Immature natural killer cell (primary cell): ENCODE results near the gene INPP5E. TPM values are rescaled to one million over a fixed set of nuclear protein-coding genes. Genes with fewer than 3 reads are reported as not detected.
"Not testable (repeated sequence)": the region's sequence is repeated elsewhere in the genome, so short reads cannot be mapped to it uniquely, and the experiment has no call there.

ENCODE experiments used
- DNase-seq, 3 donors: peaks; one replicate each; pipeline ENCODE4 v3.0.0; 2022; ENCODE audit warnings: mixed read lengths in 1 of 3
- H3K27ac Mint-ChIP-seq, 6 donors: one replicate each; pipeline ENCODE4 v1.8.0; 2020; ENCODE audit warnings: mixed read lengths in 6 of 6, mild to moderate bottlenecking in 5 of 6, inconsistent platforms in 4 of 6, moderate library complexity in 3 of 6
- H3K27me3 Mint-ChIP-seq, 3 donors: one replicate each; pipeline ENCODE4 v1.8.0; 2020 to 2021; ENCODE audit warnings: low read depth in 3 of 3, mild to moderate bottlenecking in 3 of 3, mixed read lengths in 3 of 3, moderate library complexity in 3 of 3, inconsistent platforms in 1 of 3
- H3K36me3 Mint-ChIP-seq, 3 donors: one replicate each; pipeline ENCODE4 v1.8.0; 2020; ENCODE audit warnings: mixed read lengths in 3 of 3, inconsistent platforms in 2 of 3, mild to moderate bottlenecking in 2 of 3
- H3K4me1 Mint-ChIP-seq, 2 donors: one replicate each; pipeline ENCODE4 v1.8.0; 2020; ENCODE audit warnings: inconsistent platforms in 2 of 2, mild to moderate bottlenecking in 2 of 2, mixed read lengths in 2 of 2, moderate library complexity in 1 of 2
- H3K4me3 Mint-ChIP-seq, 5 donors: one replicate each; pipeline ENCODE4 v1.8.0; 2020; ENCODE audit warnings: mild to moderate bottlenecking in 5 of 5, mixed read lengths in 5 of 5, inconsistent platforms in 3 of 5, moderate library complexity in 3 of 5
- H3K9me3 Mint-ChIP-seq, 6 donors: one replicate each; pipeline ENCODE4 v1.8.0; 2020; ENCODE audit warnings: mild to moderate bottlenecking in 6 of 6, mixed read lengths in 6 of 6, inconsistent platforms in 4 of 6, moderate library complexity in 3 of 6
- polyA plus RNA-seq, 3 donors: library from polyadenylated mRNA; unstranded; fragments of 300-500 nt; fragmentation: Illumina TruSeq; gene quantifications; one replicate each; pipeline ENCODE4 v1.2.3, GENCODE V29; 2021

Gene INPP5E
- polyA plus RNA-seq, 3 donors from 2014 or later, result 0.85 to 4.4 (median 0.96) TPM

- peaks cover 0 to 11% (median 3%) of the 10 kb centered on the region in 3 donors for H3K36me3 Mint-ChIP-seq
- H3K27me3 Mint-ChIP-seq, result peaks cover 3 to 14% (median 9%) of the 10 kb centered on the region in 3 donors
- no peak for DNase-seq
- H3K4me3 Mint-ChIP-seq, result peak overlapping the region in 3 of 5 donors; percentile 7 to 48 (median 44)
- H3K9me3 Mint-ChIP-seq, result no peaks in the 10 kb centered on the region
- peak overlapping the region in 1 of 6 donors; percentile 22 for H3K27ac Mint-ChIP-seq
- peaks cover 48 to 51% of the 10 kb centered on the region in 2 donors for H3K4me1 Mint-ChIP-seq
Measured at GRCh38 chr9:136407911-136408310, 31.7 kb downstream of the INPP5E start.

DNA sequence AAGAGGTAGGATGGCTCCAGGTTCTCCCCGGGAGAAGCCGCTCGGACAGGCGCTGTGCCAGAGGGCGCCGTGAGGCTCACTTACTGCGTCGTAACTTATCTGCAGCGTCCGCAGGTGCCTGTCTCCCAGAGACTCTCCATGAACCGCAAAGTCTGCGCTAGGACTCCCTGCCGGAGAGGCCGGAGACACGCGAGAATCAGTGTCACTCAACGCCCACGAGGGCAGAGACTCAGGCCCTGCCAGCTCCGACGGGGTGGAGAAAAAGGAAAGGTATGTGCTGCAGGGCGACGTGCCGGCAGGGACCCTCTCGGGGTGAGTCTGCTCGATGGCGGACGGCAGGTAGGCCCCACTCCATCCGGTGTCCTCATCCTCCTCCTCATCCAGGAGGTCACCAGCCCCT lies 32.6 kb downstream of the INPP5E start:
- not testable (repeated sequence) for DNase-seq, H3K9me3 Mint-ChIP-seq, H3K27ac Mint-ChIP-seq, H3K36me3 Mint-ChIP-seq
- H3K4me3 Mint-ChIP-seq, result peak overlapping the region in 1 of 5 donors; percentile 36
- peaks cover 3 to 16% (median 9%) of the 10 kb centered on the region in 3 donors for H3K27me3 Mint-ChIP-seq
- H3K4me1 Mint-ChIP-seq, result peaks cover 45 to 48% of the 10 kb centered on the region in 2 donors

DNA sequence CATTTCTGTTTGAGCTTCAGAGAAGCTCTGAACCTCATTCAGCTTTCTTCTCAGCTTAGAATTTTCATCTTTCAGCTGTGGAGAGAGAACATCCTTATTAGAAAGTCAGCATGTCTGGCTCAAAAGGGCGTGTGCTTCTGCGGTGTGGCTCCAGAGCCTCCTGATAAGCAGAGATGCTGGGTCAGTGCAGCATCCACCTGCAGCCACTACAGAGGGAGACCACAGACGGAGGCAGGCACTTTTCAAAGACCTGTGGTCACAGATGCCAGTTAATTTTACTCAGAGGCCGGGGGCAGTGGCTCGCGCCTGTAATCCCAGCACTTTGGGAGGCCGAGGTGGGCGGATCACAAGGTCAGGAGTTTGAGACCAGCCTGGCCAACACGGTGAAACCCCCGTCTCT lies 33.7 kb downstream of the INPP5E start:
- not testable (repeated sequence) for H3K4me3 Mint-ChIP-seq, H3K36me3 Mint-ChIP-seq, H3K9me3 Mint-ChIP-seq, DNase-seq
- peak overlapping the region in 1 of 6 donors; percentile 50 for H3K27ac Mint-ChIP-seq
- H3K27me3 Mint-ChIP-seq, result peaks cover 3 to 16% (median 7%) of the 10 kb centered on the region in 3 donors
- H3K4me1 Mint-ChIP-seq, result peaks cover 34 to 41% of the 10 kb centered on the region in 2 donors

DNA sequence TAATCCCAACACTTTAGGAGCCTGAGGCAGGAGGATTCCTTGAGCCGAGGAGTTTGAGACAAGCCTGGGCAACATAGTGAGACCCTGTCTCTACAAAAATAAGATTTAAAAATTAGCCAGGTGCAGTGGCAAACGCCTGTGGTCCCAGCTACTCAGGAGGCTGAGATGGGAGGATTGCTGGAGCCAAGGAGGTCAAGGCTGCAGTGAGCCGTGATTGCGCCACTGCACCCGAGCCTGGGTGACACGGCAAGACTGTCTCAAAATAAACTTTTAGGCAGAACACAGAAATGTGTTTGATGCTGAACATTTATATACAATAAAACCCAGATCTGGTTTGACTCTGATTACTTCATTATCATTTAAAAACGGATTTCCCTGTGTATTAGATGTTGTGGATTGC lies 34.2 kb downstream of the INPP5E start:
- Mint-ChIP-seq H3K4me3 (no peak overlapping the region), H3K27ac (peak overlapping the region in 2 of 6 donors; percentile 50 to 75), H3K36me3 (peaks cover 0 to 9% (median 3%) of the 10 kb centered on the region in 3 donors), H3K27me3 (peaks cover 1 to 12% (median 6%) of the 10 kb centered on the region in 3 donors), H3K9me3 (no peaks in the 10 kb centered on the region), H3K4me1 (peaks cover 33 to 37% of the 10 kb centered on the region in 2 donors)
- no peak for DNase-seq

GRCh38 chr9:136404801-136405136 lies 34.9 kb downstream of the INPP5E start:
- H3K4me1 Mint-ChIP-seq, result peaks cover 30 to 34% of the 10 kb centered on the region in 2 donors
- peak overlapping the region in 4 of 5 donors; percentile 3 to 51 (median 11) for H3K4me3 Mint-ChIP-seq
- DNase-seq, result no peak
- H3K36me3 Mint-ChIP-seq, result peaks cover 0 to 9% (median 3%) of the 10 kb centered on the region in 3 donors
- no peaks in the 10 kb centered on the region for H3K9me3 Mint-ChIP-seq
- peak overlapping the region in 5 of 6 donors; percentile 45 to 90 (median 74) for H3K27ac Mint-ChIP-seq
- peaks cover 0 to 8% (median 3%) of the 10 kb centered on the region in 3 donors for H3K27me3 Mint-ChIP-seq

- peak in 1 of 3 donors; percentile 21 for DNase-seq
- Mint-ChIP-seq H3K9me3 (no peaks in the 10 kb centered on the region), H3K4me1 (peaks cover 27 to 31% of the 10 kb centered on the region in 2 donors), H3K4me3 (peak overlapping the region in 3 of 5 donors; percentile 6 to 40 (median 33)), H3K27me3 (peaks cover 0 to 4% (median 2%) of the 10 kb centered on the region in 3 donors), H3K27ac (peak overlapping the region; percentile 45 to 90 (median 74)), H3K36me3 (peaks cover 0 to 9% (median 3%) of the 10 kb centered on the region in 3 donors)
Measured at GRCh38 chr9:136403915-136404800, 35.5 kb downstream of the INPP5E start.

DNA sequence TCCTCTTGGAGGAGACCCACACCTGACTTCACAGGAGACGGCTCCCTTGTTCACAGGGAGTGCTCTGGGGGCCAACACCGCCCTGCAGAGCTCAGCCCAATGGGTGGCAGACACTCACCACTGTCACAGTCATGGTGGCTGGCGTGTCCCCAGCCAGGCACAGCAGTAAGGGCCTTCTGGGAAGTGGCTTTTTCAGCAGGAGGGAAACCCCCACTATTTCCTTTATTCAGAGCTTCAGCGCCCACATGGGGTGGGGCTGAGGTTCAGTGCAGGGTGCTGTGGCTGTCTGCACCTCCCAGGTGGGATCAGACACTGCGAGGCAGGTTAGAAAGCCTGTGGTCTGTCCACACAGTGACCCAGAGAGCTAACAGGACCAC lies 36.1 kb downstream of the INPP5E start:
- Mint-ChIP-seq H3K27me3 (peaks cover 2 to 6% (median 2%) of the 10 kb centered on the region in 3 donors), H3K27ac (peak overlapping the region; percentile 19 to 90 (median 62)), H3K36me3 (peaks cover 0 to 9% (median 3%) of the 10 kb centered on the region in 3 donors), H3K9me3 (no peaks in the 10 kb centered on the region), H3K4me1 (peaks cover 27 to 33% of the 10 kb centered on the region in 2 donors), H3K4me3 (peak overlapping the region in 2 of 5 donors; percentile 6 to 40)
- DNase-seq, result peak; percentile 41 to 51 (median 43)

GRCh38 chr9:136402067-136402466 lies 37.6 kb downstream of the INPP5E start:
- peaks cover 30 to 36% of the 10 kb centered on the region in 2 donors for H3K4me1 Mint-ChIP-seq
- H3K9me3 Mint-ChIP-seq, result no peaks in the 10 kb centered on the region
- H3K4me3 Mint-ChIP-seq, result no peak overlapping the region
- H3K27ac Mint-ChIP-seq, result no peak overlapping the region
- peaks cover 0 to 8% (median 3%) of the 10 kb centered on the region in 3 donors for H3K36me3 Mint-ChIP-seq
- H3K27me3 Mint-ChIP-seq, result peaks cover 2 to 7% (median 2%) of the 10 kb centered on the region in 3 donors
- DNase-seq, result no peak

DNA sequence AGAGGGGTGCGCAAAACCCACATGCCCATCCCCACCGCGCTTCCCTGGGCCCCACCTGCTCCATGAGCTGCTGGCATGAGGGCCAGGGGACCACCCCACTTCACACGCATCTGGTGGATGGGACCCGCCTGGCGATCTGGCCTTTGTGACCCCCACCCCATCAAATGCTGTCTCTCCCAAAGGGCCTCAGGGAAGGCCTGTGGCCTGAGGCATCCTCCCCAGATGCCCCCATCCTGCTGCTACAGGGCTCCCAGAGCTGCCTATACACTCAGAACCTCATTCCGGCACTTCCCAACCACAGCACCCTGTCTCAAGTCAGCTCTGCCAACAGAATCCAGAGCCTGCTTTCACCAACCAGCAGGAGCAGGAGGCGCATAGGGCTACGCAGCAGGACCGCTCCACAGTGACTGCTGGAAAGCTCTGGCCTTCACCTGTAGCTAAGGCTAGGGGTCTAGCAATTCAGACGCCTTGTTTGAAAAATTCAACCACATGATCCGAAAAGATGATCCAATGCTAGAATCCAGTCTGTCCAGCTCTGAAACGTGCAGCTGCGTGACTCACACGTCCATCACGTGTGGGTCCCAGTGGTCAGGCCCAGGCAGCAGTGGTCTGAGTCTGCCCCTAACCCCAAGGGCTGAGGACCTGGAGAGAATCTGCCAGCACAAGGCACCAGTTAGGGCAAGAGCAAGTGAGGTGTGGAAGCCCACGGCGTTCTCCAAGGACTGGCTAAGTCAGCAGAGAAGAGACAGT lies 38.3 kb downstream of the INPP5E start:
- peaks cover 30 to 36% of the 10 kb centered on the region in 2 donors for H3K4me1 Mint-ChIP-seq
- no peak for DNase-seq
- H3K36me3 Mint-ChIP-seq, result peaks cover 0 to 4% (median 0%) of the 10 kb centered on the region in 3 donors
- peaks cover 2 to 7% (median 2%) of the 10 kb centered on the region in 3 donors for H3K27me3 Mint-ChIP-seq
- no peaks in the 10 kb centered on the region for H3K9me3 Mint-ChIP-seq
- H3K27ac Mint-ChIP-seq, result peak overlapping the region in 1 of 6 donors; percentile 45
- peak overlapping the region in 4 of 5 donors; percentile 20 to 47 (median 36) for H3K4me3 Mint-ChIP-seq

DNA sequence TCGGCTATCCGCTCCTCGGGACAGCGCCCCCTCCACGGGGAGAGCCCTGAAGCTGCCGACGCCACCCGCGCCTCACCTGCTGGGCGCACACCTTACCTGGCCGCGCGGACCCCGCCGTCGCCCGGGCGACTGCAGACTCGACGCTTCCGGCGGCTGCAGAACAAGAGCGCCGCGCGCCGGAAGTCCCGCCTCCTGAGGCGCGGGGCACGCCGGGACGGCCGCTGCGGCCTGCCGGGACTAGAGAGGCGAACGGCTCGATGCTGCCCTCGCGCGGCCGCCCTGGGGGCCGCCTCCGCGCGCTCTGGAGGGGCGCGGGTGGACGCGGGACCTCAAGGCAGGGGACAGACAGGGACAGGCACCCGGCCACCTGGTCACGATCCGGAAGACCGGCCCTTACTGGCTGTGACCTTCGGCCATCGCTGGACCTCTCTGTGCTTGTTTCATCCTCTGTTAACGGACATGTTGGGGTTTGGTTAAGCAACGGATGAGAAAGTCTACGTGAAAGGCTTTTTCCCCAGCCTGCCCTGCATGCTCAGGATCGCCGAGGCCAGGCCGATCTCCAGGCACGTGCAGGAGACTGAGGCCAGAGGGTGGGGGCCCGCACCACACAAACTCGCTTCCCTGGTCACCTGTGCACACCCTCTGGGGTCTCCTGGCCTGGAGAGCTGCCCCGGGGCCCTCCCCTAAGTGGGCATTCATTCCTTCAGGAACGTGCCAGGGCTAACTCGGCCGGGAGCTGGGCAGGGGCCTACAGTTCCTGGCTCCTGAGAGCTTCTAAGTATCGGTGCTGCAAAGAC lies 39.4 kb downstream of the INPP5E start, which contains the start of gene SNAPC4:
Gene SNAPC4 (minus strand): TSS at position 133 of the 797 bp plus-strand sequence. CDS start 1,742 bp downstream, outside the sequence.
- Mint-ChIP-seq H3K9me3 (no peaks in the 10 kb centered on the region), H3K27me3 (peaks cover 2 to 7% (median 2%) of the 10 kb centered on the region in 3 donors), H3K4me1 (peaks cover 29 to 36% of the 10 kb centered on the region in 2 donors), H3K4me3 (peak within 1 kb of the TSS; percentile 82 to 90 (median 87)), H3K36me3 (peaks cover 0 to 4% (median under 1%) of the 10 kb centered on the region in 3 donors), H3K27ac (peak within 1 kb of the TSS; percentile 13 to 86 (median 70))
- DNase-seq, result peak; percentile 85 to 88 (median 87)

DNA sequence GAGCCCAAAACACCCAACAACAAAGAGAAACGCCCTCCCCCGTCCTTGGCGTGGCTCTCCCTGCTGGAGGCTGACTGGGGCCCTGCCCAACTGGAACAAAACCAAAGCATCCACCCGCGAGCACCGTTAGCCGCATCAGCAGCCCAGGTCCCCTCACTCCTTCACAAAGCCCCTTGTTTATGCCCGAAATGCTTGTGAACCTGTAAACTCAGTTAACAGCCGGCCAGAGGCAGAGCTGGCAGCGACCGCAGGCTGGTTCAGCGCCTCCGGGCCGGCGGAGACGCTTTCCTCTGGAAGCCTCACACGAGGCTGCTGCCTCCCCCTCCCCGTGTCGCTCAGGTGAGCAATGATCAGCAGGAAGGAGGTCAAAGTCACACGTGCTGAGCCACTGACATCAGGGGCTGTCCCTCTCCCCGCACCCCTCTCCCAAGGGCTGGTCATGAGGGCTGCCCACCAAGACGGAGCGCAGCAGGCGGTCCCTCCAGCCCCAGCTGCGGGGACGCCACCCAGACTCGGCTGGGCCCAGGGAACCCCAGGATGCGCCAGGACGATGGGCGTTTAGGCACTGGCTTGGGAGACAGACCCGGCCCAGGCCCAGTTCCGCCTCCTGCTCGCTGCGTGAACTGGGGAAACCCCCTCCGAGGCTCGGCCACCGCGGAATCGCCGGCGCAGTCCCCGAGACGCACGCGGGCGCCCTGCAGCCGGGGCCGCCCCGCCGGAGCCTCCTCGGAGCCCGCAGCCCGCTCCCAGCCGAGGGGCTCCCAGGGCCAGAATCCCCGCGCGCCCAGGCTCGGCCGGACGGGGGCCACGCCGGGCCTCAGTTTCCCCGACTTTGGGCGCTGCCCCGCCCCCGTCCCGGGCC lies 40.2 kb downstream of the INPP5E start:
- Mint-ChIP-seq H3K4me3 (peak overlapping the region; percentile 82 to 90 (median 87)), H3K9me3 (no peaks in the 10 kb centered on the region), H3K36me3 (peaks cover 0 to 5% (median 0%) of the 10 kb centered on the region in 3 donors), H3K27me3 (peaks cover 2 to 7% (median 2%) of the 10 kb centered on the region in 3 donors), H3K4me1 (peaks cover 21 to 29% of the 10 kb centered on the region in 2 donors), H3K27ac (peak overlapping the region; percentile 13 to 86 (median 70))
- DNase-seq, result peak; percentile 21 to 37 (median 35)

DNA sequence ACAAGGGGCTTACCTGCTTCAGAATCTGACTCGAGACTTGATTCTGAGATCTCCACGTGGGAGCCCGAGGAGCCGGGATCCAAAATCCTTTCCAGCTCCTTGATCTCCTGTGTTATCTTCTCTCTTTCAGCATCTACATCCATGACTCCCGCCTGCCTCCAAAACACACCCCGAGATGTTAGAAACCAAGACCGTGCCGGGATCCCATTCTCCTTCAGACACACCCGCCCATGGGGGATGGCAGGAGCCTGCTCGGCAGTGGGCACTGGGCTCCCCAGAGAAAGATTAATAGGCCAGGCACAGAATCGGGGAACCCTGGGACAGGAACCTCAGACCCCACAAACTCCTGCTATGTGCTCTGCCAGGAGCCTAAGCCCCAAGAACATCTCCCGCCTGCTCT lies 41.4 kb downstream of the INPP5E start:
- H3K9me3 Mint-ChIP-seq, result no peaks in the 10 kb centered on the region
- peaks cover 0 to 5% (median 0%) of the 10 kb centered on the region in 3 donors for H3K36me3 Mint-ChIP-seq
- DNase-seq, result no peak
- H3K4me3 Mint-ChIP-seq, result peak overlapping the region; percentile 82 to 90 (median 87)
- H3K27ac Mint-ChIP-seq, result peak overlapping the region in 1 of 6 donors; percentile 61
- H3K27me3 Mint-ChIP-seq, result peaks cover 2 to 7% (median 2%) of the 10 kb centered on the region in 3 donors
- peaks cover 12 to 18% of the 10 kb centered on the region in 2 donors for H3K4me1 Mint-ChIP-seq
